PC-9 (cell line): ENCODE measurements around the gene RAD51AP2.

Source experiments
- CTCF ChIP-seq: fragments of 200-600 bp; sonication (generic); conservative IDR thresholded peaks from 2 replicates; pipeline ENCODE4 v1.6.1; 2017; ENCODE audit warnings: mixed run types, antibody characterized with exemption, mild to moderate bottlenecking, moderate library complexity
- EZH2 ChIP-seq: fragments of 200-600 bp; sonication (generic); IDR thresholded peaks from 2 replicates; pipeline ENCODE4 v1.8.0; 2017; ENCODE audit warnings: antibody characterized with exemption, low read depth

GRCh38 chr2:17461087-17461475, 57.2 kb downstream of the RAD51AP2 start:
- TF ChIP-seq CTCF, result no peak
- TF ChIP-seq EZH2, result no peak
